Measurements from ENCODE around the gene JDP2.

JDP2 gene

GRCh38 chr14:75435473-75435872 is 7.7 kb downstream of the JDP2 start:
- no peak for DNase-seq (ENCODE audit: low read depth in 2 of 2, low spot score in 1 of 2)

- no peak for DNase-seq (ENCODE audit: low read depth in 2 of 2, low spot score in 1 of 2)
Observed at GRCh38 chr14:75437201-75438143, 9.7 kb downstream of the JDP2 start.

- no peak for DNase-seq (ENCODE audit: low read depth in 2 of 2, low spot score in 1 of 2)
Observed at GRCh38 chr14:75438486-75439080, 10.8 kb downstream of the JDP2 start.

- no peak for DNase-seq (ENCODE audit: low read depth in 2 of 2, low spot score in 1 of 2)
Observed at GRCh38 chr14:75439989-75440388, 12.2 kb downstream of the JDP2 start.

GRCh38 chr14:75440733-75441477 is 13.1 kb downstream of the JDP2 start:
- no peak for DNase-seq (ENCODE audit: low read depth in 2 of 2, low spot score in 1 of 2)

- DNase-seq (ENCODE audit: low read depth in 2 of 2, low spot score in 1 of 2): no peak
Observed at GRCh38 chr14:75441728-75442127, 13.9 kb downstream of the JDP2 start.

- no peak for DNase-seq (ENCODE audit: low read depth in 2 of 2, low spot score in 1 of 2)
Observed at GRCh38 chr14:75442166-75442565, 14.3 kb downstream of the JDP2 start.

GRCh38 chr14:75442642-75443041 is 14.8 kb downstream of the JDP2 start:
- no peak for DNase-seq (ENCODE audit: low read depth in 2 of 2, low spot score in 1 of 2)

GRCh38 chr14:75443203-75443969 is 15.6 kb downstream of the JDP2 start:
- DNase-seq (ENCODE audit: low read depth in 2 of 2, low spot score in 1 of 2): no peak

GRCh38 chr14:75445236-75445635 is 17.4 kb downstream of the JDP2 start:
- no peak for DNase-seq (ENCODE audit: low read depth in 2 of 2, low spot score in 1 of 2)

- DNase-seq (ENCODE audit: low read depth in 2 of 2, low spot score in 1 of 2): no peak
Observed at GRCh38 chr14:75445963-75446362, 18.1 kb downstream of the JDP2 start.

- DNase-seq (ENCODE audit: low read depth in 2 of 2, low spot score in 1 of 2): no peak
Observed at GRCh38 chr14:75446447-75446846, 18.6 kb downstream of the JDP2 start.

- DNase-seq (ENCODE audit: low read depth in 2 of 2, low spot score in 1 of 2): no peak
Observed at GRCh38 chr14:75448209-75448608, 20.4 kb downstream of the JDP2 start.

GRCh38 chr14:75449036-75449435 is 21.2 kb downstream of the JDP2 start:
- DNase-seq (ENCODE audit: low read depth in 2 of 2, low spot score in 1 of 2): no peak

- no peak for DNase-seq (ENCODE audit: low read depth in 2 of 2, low spot score in 1 of 2)
Observed at GRCh38 chr14:75449696-75450095, 21.9 kb downstream of the JDP2 start.

- DNase-seq (ENCODE audit: low read depth in 2 of 2, low spot score in 1 of 2): no peak
Observed at GRCh38 chr14:75450381-75451276, 22.8 kb downstream of the JDP2 start.

- no peak for DNase-seq (ENCODE audit: low read depth in 2 of 2, low spot score in 1 of 2)
Observed at GRCh38 chr14:75452324-75452723, 24.5 kb downstream of the JDP2 start.

- no peak for DNase-seq (ENCODE audit: low read depth in 2 of 2, low spot score in 1 of 2)
Observed at GRCh38 chr14:75452900-75453816, 25.3 kb downstream of the JDP2 start.

- DNase-seq (ENCODE audit: low read depth in 2 of 2, low spot score in 1 of 2): no peak
Observed at GRCh38 chr14:75453817-75454434, 26.1 kb downstream of the JDP2 start.
